SKM-1 treated with dmso at 0.1 percent for 144 hours (cell line): ENCODE results near the gene SACM1L.
"Not testable (repeated sequence)": the region's sequence is repeated elsewhere in the genome, so short reads cannot be mapped to it uniquely, and the experiment has no call there.

Source experiments
- DNase-seq: peaks from one replicate; lab custom pipeline; 2025; ENCODE audit not compliant: unreplicated experiment; lab: John Stamatoyannopoulos, UW

SACM1L gene

DNA sequence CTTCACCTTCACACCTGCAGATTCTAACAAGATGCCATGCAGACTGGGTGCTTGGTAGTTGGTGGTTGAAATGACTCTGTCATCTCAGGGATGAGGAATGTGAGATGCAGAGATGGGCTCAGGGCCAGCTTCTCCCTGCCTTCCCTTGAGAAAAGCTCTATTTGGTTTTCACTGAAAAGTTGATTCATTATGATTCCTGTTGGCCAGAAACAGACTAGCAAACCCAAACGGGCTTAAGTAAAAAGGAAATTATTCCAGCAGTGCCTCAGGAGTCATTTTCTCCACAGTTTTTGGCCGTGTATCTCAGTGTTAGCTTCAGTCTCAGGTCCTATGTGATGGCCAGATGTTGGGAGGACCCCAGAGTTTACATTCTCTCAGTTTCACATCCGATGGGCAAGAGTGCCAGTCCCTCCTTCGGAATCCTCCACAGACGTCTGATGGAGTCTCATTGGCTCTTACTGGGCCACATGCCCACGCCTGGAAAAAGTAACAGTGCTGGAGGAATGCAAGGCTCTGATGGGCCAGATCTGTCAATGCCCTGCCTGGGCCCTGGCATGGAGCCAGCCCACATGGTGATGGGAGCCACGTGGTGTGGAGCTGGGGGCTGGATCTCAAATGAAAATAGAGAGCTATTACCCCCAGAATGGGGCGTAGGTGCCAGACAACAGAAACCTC is 22.3 kb upstream of the SACM1L start:
- no peak for DNase-seq

DNA sequence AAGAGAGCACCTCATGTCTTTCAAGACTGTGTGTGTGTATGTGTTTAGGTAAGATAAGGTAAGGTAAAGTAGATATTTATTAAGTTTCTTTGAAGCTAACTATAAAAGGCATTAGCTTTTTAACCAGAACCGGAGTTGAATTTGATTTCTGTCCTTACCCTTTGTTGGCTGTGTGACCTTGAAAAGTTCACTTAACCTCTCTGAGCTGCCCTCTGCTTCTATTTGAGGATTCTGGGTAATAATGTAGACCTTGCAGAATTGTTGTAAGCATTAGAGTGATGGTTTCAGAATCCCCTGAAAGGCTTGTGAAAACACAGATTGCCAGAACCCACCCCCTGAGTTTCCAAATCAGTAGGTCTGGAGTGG is 21.6 kb upstream of the SACM1L start:
- DNase-seq, result no peak

DNA sequence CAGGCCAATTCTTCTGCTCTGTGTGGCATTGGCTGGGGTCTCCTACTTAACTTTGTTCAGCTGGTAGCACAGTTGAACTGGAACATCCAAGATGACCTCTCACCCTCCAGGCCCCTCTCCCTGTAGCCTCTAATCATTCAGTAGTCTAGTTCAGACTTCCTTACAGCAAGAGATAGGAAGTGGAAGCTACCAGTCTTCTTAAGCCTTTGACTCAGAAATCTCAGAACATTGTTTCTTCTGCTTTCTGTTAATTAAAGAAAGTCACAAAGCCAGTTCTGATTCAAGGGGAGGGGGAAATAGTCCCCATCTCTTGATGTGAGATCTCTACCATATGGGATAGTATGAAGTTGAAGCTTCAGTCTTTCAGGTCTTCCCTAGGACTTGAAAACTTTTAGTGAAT is 18.8 kb upstream of the SACM1L start:
- no peak for DNase-seq

DNA sequence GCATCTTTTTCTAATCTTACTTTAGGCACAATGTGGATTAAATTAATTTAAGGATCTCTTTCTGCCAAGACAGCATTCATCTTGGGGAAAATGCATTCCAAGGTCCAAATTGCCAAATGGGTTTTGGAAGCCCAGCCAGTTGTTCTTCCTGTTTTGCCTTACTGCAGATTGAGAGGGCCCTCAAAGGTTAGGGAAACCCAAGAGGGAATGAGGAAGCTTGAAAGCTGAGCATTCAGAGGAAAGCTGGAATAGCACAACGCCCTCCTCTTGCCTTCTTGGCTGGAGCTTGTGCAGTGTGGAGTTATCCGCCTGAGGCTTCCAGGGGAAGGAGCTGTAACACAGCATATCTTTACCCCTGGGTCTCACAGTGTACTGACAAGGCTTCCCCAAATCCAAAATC is 18.2 kb upstream of the SACM1L start:
- no peak for DNase-seq

DNA sequence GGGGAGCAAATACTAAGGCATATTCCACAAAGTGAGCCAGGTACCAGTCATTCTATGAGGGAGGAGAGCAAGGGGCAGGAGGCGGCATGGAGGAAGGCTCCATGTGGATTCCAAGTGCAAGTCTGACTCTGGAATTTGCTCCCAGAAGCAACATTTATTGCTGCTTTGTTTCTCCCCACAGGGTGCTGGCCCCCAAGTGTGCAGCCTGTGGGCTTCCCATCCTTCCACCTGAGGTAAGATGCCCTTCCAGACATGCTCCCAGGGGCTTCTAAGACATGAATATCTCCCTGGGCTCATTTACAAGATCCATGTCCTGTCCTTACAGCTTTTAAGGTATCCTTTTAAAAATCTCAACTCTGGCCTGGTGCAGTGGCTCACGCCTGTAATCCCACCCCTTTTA is 15.9 kb upstream of the SACM1L start:
- DNase-seq, result no peak

DNA sequence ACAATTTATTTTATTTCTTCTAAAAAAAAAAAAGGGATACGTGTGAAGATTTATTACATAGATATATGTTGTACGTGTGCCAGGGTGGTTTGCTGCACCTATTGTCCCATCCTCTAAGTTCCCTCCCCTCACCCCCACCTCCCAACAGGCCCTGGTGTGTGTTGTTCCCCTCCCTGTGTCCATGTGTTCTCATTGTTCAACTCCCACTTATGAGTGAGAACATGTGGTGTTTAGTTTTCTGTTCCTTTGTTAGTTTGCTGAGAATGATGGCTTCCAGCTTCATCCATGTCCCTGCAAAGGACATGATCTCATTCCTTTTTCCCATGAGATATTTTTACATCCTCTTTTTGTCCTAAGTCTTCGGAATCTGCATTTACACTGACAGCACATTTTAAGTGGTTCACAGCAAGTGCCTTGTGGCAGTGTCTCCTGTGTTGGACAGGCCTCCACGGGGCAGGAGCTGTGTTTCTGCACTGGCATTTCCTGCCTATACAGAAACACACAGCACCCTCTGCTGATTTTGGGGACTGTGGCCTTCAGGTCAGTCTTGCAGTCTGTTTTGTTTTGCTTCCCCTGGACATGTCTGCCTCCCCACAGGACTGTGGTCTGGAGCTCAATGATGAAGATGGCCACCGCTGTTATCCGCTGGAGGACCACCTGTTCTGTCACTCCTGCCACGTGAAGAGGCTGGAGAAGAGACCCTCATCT is 12.7 kb upstream of the SACM1L start:
- no peak for DNase-seq

DNA sequence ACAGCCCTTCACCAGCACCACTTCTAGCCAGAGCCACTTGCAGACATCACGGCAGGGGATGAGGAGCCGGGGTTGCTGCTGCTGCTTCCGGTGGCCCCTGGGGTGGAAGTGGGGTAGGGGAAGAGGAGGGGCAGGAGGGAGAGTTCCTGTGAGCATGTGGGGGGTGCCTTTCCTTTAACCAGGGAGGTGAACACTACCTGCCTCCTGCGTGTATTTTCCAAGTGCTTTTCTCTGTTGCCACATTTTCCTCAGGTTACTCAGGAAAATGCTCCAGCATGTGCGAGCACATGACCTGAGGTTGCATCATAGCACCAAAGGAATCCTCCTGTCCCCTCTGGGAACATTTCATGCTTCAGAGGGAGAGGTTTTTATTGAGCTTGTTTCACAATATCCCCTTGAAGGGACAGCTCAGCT is 12.2 kb upstream of the SACM1L start:
- DNase-seq, result peak; percentile 64

DNA sequence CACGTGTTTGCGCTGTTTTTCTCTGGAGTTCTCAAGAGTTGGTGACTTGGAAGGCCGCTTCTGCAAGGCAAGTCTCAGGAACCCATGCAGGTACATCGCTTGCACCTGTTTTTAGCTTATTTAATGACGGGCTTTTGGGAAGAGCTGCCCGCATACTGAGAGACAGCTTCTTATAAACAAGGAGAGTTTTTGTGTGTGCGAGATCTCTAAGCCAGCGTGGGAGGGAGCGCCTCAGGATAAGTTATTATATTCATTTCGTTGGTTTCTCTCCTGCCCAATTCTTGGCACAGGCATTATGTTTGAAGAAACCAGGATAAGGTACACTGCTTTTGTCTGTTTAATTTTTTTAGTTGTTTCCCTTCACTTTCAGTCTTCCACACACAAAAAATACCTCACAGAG is 11.4 kb upstream of the SACM1L start:
- no peak for DNase-seq

DNA sequence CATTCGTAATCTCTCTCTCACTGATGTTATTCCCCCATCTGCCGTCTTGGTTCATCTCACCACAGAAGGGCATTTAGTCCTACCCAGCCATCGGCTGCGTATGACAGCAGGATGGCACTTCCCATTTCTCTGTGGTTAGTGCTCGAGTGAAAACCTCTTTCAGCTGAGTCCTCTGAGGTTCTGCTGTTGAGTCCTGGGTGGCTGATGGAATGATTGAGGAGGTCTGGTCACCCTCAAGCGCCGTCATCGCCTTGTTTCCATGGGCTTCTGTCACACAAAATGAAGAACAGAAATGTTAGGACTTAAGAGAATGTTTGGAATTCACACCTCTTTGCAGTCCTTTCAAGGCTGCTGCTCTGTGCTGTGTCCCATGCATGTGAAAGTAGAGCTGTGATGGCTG is 9.4 kb upstream of the SACM1L start:
- peak; percentile 64 for DNase-seq

DNA sequence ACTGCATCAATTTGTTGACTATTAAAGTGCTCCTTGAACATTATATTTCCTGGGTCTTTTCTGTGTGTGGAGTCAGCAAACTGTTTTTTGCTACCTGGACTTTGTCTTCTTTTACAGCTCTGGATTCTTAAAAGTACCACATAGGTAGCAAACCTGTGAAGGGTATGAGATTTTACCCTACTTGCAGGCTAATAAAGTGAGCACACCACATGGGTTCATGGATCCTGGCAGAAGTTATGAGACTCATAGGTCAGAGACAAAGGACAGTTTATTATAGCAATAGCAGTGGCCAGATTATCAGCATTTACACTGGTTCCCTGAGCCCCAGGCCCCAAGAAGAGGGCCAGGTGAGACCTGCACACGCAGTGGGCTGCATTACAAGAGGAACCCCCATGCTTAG is 8.0 kb upstream of the SACM1L start:
- no peak for DNase-seq

DNA sequence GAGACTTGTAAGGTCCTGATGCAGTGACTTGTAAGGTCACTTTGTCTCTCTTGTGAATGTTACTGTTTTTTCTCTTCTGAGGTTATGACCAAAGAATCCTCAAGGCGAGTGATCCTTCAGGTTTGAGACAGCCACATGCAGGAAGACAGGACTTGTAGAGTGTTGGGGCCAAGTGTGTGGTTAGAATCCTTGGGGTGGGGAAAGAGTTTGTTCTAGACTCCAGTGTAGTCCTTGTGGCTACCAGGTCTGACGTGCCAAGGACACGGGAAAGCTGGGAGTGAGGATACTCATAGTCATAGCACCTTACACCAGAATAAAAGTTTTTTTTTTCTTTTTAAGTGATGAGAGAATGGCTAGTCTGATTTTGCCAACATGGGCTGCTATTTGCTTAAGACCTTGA is 7.3 kb upstream of the SACM1L start:
- DNase-seq, result no peak

DNA sequence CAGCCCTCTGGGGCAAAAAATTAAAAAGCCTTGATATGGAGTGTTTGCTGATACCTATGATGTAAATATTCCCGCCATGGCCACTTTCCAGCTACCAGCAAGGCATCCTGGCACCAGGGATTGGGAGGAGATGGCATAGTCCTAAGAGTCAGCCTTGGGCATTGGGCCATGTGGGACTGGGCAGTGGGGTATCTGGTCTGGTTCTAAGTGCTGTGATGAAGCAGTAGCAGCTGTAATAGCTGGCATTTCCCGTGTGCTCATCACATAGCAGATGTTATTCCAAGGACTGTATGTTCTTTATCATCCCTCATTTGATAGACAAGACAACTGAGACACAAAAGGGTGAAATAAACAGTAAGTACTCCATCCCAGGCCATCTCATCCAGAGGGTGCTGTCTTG is 6.9 kb upstream of the SACM1L start:
- DNase-seq, result no peak

DNA sequence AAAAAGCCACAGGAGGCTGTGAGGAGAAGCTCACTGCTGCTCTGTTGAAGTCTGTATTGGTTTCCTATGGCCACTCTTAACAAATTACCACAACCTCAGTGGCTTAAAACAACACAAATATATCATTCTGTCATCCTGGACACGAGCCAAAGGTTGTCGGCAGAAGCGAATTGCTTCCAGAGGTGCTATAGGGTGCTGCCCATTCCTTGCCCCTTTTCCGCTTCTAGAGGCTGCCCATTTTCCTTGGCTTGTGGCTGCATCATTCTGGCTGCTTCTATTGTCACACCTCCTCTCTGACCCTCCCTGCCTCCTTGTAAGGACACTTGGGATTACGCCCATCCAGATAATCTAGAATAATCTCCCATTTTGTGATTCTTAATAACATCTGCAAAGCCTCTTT is 6.4 kb upstream of the SACM1L start:
- no peak for DNase-seq

DNA sequence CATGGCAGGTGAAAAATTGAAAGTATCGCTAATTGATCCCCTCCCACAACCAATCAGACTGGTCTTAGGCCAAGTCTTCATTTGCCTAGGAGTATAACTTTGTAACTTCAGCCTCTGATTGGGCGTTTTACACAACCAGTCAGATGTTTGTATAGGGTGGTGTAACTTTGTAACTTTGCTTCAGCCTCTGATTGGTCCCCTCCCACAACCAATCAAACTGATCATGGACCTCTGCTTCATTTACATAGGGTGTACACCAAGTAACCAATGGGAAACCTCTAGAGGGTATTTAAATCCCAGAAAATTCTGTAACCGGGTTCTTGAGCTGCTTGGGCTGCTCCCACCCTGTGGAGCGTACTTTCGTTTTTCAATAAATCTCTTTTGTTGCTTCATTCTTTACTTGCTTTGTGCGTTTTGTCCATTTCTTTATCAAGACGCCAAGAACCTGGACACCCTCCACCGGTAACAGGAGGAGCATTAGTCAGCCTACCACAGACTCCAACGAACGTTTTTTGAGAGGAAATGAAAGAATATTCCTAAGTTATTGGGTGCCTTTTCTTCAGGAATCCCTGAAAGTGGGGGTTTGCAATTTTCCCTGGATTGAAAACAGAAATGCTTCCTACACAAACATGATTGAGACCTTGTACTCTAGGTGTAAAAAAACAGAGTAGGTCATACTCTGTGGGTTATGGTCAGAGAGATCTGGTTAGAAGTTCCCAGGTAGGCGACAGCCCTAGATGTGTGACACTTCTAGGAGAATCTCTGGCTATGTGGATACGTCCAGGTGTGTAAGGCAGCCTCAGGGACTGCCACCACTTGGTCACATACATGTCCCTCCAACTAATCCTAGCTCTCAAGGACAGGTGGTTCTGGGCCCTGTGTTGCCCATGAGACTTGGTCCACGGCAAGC is 5.5 kb upstream of the SACM1L start:
- no peak for DNase-seq

DNA sequence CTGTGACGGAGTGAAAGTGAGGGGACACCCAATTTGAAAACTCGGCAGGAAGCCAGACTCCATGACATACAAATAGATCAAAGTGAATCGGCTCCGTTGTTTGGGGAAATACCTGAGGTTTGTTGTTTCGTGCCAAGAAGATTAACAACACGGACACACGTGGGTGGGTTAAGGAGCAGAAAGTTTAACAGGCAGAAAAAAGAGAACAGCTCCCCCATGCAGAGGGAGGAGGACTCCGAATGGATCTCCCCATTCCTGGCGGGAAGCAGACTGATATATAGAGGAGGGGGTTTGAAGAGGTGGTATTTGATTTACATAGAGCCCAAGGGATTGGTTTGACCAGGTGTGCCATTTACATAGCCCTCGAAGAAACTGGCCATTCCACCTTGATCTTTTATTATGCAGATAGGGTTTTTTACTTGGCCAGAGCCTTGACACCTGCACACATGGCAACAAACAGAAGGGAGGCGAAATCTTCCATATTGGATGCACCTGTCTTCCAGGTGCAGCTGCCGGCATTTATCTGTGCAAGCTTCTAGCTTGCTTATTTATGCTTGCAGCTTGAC is 4.8 kb upstream of the SACM1L start:
- no peak for DNase-seq

DNA sequence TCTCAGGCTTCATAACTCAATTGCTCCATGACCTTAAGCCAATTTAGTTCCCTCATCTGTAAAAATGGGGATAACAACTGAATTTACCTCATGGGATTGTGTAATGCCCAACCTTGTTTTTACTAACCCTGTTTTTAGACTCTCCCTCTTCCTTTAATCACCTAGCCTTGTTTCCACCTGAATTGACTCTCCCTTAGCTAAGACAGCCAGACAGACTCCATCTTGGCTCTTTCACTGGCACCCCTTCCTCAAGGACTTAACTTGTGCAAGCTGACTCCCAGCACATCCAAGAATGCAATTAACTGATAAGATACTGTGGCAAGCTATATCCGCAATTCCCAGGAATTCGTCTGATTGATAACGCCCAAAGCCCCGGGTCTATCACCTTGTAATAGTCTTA is 3.5 kb upstream of the SACM1L start:
- DNase-seq, result not testable (repeated sequence)

DNA sequence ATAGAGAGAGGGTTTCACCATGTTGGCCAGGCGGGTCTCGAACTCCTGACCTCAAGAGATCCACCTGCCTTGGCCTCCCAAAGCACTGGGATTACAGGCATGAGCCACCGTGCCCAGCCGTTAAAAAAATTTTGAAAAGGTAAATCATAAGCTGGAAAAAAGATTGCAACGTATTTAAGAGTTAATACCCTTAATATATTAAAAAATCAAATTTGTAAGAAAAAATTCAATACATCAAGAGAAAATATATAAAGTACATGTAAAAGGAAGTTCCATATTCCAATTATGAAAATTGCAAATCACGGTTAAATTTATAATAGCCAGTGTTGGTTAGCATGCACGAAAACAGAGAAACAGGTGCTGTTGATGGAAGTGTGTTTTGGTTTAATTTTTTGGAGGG is 2.3 kb upstream of the SACM1L start:
- DNase-seq, result no peak

DNA sequence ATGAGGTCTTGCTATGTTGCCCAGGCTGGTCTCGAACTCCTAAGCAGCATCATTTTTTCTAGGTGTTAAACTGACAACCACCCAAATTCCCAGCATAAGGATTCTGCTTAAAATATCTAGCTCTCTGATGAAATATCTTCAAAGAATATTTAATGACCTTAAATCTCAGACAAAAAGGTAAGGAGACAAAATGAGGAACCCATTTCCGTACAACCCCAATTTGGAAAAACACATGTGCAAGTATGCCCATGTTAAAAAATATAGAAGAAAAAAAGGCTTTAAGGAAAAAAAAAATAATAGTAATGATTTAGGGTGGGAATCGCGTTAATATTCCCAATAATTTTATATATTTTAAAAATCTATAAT is 1.4 kb upstream of the SACM1L start:
- DNase-seq, result peak; percentile 18

DNA sequence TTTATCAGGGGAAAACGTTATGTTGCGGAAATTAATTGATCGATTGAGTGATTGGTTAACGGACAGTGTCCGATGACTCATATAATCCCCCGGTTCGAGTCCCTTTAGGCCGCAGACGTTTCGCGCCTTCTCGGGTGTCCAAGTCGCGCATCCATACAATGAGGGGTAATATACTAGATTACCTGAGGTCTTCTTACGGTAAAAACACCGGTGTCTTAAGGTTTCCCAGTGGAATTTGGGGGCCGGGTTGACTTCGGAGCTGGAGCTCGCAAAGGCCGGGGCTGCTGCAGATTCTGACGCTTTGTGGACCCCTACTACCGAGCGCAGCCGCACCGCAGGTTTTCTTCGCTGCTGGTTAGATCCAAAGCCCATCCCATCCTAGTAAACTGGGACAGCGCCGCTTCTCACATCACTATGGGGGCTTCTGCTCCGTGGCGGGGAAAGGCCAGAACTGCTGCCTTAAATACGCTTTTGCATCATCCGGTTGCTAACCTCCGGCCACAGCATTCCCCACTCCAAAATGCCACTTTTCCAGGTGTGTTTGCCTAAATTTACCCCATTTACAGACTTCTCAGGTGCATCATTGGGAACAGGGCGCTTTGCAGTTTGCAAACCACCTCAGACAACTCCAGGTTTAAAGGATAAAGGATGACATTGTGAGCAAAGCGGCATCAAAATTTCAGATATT is 858 bp upstream of the SACM1L start:
- peak; percentile 18 for DNase-seq

DNA sequence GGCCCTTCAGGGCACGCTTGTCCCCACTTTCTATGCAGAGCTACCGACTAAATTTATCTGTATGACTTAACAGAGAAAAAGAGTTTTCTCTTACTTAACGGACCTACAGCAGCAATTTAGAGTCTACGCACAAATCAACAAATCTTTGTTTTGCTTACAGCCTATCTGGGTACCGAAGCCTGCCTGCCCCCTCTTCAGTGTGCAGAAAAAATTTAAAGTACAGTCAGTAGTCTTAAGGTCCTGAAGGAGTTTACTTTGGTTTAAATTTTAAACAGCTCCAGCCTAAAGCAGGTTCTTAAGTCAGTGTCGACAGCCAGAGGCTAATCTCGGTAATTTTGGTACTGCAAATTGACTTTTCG is 570 bp downstream of the SACM1L start:
- DNase-seq, result no peak

DNA sequence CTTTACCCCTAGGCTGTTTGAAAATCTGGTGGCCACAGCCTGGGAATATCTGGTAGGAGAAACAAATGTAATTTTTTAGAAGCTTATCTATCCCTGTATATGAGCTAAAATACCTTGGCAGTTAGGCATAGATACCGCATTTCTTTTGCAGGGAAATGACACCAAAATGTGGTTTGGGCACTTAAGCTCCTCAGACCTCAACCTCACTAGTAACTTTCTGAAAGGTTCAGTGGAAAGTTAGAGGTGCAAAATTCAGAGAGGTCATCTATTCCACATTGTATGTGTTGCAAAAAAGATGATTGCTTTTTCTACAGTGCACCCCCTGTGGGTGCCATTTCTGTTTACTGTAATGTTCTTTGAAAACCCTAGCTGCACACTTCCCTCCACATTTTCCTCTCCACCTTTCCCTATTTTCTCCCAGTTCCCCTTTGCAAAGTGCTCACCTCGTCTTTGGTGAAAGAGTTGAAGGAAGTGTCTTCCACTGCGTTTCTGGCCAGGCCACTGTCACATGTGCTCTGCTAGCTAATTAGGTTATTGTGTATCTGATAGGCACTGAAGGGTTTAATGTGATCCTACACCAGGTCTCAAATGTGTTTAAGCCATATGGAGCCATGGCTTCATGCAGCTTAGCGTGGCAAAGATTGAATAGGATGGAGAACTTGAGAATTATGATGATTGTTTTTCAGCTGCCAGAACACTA is 1.3 kb downstream of the SACM1L start:
- peak; percentile 49 for DNase-seq
